OCI-M2 (cell line): ENCODE measurements around the gene PTPRZ1.

Experiments
- DNase-seq: peaks from one replicate; lab custom pipeline; 2025; ENCODE audit not compliant: unreplicated experiment; lab: John Stamatoyannopoulos, UW

PTPRZ1 gene

DNA sequence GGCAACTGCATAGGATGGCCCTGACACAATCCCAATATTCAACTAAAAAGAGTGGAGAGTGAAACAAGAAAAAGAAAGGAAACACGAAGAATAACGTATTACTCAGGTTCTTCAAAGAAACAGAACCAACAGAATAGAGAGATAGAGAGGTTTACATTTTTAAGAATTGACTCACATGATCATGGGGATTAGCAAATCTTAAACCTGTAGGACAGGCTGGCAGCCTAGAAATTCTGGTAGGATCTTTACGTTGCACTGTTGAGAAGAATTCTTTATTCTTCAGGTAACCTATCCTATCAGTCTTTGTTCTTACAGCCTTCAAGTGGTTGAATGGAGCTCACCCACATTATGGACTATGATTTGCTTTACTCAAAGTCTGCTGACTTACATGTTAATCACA is 167.2 kb downstream of the PTPRZ1 start:
- DNase-seq = no peak

DNA sequence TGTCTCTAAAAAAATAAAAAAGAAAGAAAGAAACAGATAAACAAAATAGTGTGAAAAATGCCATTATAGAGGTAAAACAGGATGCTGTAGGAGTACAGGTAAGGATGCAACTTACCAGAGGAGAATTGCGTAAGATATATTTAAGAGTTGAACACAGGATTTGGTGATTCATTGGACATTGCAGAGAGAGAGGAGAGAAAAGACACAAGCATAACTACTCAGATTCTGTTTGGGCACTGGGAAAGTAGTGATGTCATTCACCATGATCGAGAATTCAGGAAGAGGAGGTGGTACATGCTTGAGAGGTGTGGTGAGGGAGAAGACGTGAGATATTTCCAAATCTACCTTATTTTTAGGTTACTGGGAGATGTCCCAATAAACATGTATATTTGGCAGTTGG is 173.4 kb downstream of the PTPRZ1 start:
- DNase-seq = no peak

GRCh38 chr7:122054393-122054792 is 181.4 kb downstream of the PTPRZ1 start:
- no peak for DNase-seq

DNA sequence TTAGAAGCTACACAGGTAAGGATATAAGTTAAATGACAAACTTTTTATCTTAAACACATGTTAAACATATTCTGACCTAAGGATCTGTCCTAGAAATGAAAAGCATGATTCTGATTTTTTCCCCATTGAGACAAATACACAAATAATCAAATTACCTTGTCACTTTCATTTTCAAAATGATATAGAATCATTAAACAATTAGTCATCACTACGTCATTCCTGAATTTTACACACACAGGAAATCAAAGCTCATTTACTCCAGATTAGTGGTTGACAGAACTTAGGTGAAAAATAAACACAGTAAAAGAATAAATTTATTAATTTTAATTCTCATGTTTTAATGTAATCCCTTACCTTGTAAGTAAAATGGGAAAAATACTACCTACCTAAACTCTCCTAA is 182.1 kb downstream of the PTPRZ1 start:
- DNase-seq = no peak

- no peak for DNase-seq
Measured at GRCh38 chr7:122056977-122057376, 184.0 kb downstream of the PTPRZ1 start.

- no peak for DNase-seq
Measured at GRCh38 chr7:122059542-122059941, 186.6 kb downstream of the PTPRZ1 start.

DNA sequence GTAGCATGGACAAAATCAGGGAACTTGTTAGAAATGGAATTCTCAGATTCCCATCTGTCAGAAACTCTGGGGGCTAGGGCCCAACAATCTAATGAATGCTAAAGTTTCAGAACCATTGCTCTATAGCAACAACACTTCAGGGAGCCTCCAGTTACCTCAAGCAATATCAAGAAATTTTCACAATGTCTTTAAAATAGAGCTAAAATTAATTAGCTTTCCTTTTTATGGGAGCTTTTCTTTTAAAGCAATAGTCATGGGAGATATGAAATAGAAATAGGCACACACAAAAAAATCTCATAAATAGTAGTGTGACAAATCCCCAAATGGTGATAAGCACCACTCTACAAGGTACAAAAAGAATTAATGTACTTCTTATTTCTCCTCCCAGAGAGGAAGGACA is 190.2 kb downstream of the PTPRZ1 start:
- DNase-seq = no peak

DNA sequence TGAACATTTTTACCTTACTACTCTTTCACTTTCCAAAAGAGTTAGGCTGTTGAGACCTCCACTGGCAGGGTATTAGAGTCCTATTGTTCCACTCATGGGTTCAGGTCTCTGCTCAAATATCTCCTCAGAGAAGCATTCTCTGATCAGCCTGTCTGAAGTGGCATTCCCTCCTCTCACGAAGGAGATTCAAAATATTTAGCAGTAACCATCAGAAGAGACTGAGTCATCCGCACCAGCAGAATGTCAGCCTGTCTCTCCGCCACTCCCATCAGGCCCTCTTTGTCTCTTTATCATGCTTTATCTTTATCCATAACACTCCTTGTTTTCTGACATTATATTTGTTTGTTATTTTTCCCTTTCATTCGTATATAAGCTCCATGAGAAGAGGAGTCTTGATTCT is 192.0 kb downstream of the PTPRZ1 start:
- DNase-seq = no peak

DNA sequence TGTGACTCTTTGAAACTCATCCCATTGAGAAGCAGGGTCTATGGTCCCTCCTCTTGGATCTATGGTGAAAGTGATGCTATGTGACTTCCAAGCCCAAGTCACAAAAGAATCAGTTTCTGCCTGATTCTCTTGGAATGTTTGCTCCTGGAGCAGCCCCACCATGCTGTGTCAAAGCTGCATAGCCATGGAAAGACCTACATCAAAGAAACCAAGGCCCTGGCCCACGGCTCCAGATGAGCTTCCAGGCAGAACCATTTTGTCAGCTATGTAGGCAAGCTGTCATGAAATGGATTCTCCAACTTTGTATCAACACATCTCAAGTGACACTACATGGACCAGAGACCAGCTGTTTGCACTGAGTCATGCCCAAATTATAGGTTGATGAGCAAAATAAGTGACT is 194.1 kb downstream of the PTPRZ1 start:
- DNase-seq = no peak

DNA sequence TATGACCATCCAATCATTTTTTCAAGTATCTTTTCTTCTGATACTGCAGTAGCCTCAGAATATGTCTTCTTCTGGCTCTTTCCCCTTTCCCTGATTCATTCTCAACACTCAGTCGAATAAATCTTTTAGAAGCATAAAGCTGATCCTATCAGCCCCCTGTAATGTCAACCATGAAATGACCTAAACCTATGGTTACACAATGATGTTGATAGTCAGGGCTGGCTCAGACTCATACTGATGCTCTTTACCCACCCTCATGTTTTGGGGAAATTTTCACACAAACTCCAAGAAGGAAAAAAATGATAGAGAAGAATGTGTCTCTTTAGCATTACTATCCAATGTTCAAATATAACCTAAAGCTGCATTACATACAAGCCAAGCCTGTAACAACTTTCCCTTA is 195.1 kb downstream of the PTPRZ1 start:
- DNase-seq = no peak

DNA sequence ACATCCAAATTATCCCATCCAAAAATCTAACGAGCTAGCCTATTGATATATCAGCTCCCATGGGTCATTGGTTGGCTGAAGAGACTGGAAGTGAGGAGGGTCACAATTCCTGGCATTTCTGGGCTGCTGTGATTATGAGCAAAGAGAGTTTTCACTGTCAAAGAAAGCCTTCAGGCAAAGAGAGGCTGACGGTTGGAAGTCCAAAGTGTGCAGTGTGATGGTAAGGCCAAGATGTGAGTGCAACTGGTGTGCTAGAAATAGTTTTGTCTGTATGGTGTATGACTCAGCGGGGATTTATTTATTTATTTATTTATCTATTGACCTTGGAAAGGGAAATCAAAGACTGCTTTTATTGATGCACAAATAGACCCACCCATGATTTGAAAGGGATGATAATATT is 196.0 kb downstream of the PTPRZ1 start:
- no peak for DNase-seq

DNA sequence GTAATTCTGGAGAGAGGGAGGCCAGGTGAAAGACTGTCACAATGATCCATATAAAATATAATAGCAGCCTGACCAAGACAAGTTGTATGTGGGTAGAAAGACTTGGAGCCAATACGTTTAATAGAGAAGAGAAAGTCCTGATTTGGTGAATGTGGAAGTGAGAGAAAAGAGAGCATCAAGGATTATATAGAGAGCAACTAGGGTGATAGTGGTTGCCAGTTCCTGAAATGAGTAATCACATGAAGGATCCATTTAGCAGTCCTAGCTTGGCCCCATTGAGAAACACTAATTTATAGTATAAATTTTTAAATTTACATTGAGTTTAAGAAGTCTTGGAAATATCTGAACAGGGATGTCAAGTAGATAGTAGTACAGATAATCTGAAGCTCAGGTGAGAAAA is 197.1 kb downstream of the PTPRZ1 start:
- no peak for DNase-seq

- no peak for DNase-seq
Measured at GRCh38 chr7:122070834-122071233, 197.9 kb downstream of the PTPRZ1 start.

- no peak for DNase-seq
Measured at GRCh38 chr7:122072272-122072671, 199.3 kb downstream of the PTPRZ1 start.

- no peak for DNase-seq
Measured at GRCh38 chr7:122072924-122073599, 200.1 kb downstream of the PTPRZ1 start.

- DNase-seq = no peak
Measured at GRCh38 chr7:122073635-122074034, 200.7 kb downstream of the PTPRZ1 start.

DNA sequence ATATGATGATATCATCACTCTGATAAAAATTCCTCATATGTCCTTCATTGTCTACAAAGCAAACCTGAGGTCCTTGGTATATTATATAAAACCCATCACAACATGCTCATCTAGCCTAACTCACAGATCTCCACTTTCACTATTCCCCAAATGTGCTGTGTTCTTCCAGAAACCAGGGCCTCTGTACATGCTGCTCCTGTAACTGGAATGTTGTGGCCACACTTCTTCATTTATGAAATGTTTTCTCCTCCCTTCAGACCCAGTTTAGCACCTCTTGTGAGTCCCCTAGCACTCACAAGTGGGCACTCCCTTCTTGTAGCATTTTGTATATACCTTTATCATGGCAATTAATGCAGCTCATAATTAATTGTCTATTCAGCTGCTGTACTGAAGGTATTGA is 209.2 kb downstream of the PTPRZ1 start:
- DNase-seq = no peak

DNA sequence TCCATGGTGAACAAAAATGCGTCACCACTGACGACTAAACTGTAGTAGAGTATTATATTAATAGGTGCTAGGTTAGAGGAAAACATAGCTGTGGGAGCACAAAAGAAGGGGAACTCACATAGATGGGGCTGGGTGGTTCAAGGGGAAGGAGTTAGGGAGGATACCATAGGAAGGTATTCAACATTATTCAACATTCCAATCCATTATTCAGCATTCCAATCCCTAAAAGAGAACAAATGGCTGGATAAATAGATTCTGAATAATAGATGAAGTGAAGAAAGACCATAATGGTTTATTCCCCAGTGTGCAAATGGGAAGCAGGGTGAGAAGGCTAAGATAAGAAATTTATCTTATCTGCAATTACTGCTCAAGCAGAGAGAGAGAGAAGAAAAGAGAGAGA is 209.7 kb downstream of the PTPRZ1 start:
- no peak for DNase-seq

- DNase-seq = peak; percentile 51
Measured at GRCh38 chr7:122092964-122093797, 220.2 kb downstream of the PTPRZ1 start.

GRCh38 chr7:122094549-122094948 is 221.6 kb downstream of the PTPRZ1 start:
- DNase-seq = no peak

GRCh38 chr7:122095642-122096041 is 222.7 kb downstream of the PTPRZ1 start:
- no peak for DNase-seq

GRCh38 chr7:122100021-122100420 is 227.1 kb downstream of the PTPRZ1 start:
- no peak for DNase-seq

GRCh38 chr7:122103064-122103463 is 230.1 kb downstream of the PTPRZ1 start:
- no peak for DNase-seq
